ENCODE data around the gene PER3.
A peak's percentile ranks its signal among the peaks of the same experiment; 100 is the strongest.

The PER3 gene

GRCh38 chr1:7871136-7871535 is 87.0 kb downstream of the PER3 start:
- no peak for DNase-seq (ENCODE audit: low read depth in 3 of 3)

DNA sequence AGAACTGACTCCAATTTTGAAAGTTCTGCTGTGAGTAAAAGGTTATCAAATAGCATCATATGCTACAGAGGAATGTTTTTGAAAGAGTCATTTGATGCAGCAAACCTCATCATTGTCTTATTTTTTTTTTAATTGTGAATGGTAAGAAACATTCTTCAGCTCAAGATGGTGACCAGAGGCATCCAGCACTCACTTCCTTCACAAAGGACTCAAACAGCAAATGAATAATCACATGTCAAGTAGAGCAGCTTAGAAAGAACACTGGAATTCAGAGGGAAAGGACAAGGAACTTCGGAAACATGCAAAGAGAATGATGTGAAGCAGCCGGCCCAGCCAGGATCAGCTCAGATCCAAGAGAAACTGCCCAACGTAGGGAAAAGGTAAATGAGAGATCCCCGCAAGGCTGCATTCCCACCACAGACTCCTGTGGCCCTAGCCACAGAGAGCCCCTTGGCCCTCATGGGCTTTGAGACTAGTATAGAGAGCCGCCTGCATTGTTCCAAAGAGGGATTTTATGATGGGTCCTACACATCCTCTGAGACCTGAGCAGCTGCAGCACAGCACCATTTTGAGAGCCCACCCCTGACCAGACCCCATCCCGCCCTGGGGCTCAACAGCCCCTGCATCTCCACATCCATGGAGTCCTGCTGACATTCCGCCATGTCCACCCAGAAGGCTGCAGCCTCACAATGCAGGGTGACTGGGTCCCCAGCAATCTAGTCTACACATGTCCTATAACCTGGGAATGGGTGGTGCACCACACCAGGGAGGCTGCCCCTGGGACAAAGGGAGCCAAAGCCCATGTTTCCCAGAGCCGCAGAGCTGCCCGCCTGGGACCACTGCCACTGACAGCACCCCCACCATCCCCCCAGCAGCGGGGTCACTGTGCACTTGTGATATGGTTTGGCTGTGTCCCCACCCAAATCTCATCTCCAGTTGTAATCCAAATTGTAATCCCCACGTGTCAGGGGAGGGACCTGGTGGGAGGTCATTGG is 90.0 kb downstream of the PER3 start:
- DNase-seq (ENCODE audit: low read depth in 3 of 3): no peak

DNA sequence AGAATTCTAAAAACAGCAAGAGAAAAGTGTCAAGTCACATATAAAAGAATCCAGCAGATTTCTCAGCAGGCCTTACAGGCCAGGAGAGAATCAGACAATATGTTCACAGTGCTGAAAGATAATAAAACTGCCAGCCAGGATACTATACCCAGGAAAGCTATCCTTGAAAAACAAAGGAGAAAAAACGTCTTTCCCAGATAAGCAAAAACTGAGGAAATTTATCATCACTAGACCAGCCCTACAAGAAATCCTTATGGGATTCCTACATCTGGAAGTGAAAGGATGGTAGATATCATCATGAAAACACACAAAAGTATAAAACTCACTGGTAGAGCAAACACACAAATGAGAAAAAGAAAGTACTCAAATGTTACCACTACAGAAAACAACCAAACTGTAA is 93.9 kb downstream of the PER3 start:
- no peak for DNase-seq (ENCODE audit: low read depth in 3 of 3)

GRCh38 chr1:7879228-7879627 is 95.1 kb downstream of the PER3 start:
- DNase-seq (ENCODE audit: low read depth in 3 of 3): no peak

DNA sequence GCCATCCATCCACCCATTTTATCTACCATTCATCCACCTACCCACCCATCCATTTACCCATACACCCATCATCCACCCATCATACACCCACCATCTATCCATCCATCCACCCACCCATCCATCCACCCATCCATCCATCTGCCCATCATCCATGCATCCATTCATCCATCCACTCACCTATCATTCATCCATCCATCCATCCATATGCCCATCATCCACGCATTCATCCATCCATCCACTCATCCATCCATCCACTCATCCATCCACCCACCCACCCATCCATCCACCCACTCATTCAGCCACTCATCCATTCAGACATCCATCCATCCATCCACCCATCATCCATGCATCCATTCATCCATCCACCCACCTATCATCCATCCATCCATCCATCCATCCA is 100.7 kb downstream of the PER3 start:
- DNase-seq (ENCODE audit: low read depth in 3 of 3): no peak

DNA sequence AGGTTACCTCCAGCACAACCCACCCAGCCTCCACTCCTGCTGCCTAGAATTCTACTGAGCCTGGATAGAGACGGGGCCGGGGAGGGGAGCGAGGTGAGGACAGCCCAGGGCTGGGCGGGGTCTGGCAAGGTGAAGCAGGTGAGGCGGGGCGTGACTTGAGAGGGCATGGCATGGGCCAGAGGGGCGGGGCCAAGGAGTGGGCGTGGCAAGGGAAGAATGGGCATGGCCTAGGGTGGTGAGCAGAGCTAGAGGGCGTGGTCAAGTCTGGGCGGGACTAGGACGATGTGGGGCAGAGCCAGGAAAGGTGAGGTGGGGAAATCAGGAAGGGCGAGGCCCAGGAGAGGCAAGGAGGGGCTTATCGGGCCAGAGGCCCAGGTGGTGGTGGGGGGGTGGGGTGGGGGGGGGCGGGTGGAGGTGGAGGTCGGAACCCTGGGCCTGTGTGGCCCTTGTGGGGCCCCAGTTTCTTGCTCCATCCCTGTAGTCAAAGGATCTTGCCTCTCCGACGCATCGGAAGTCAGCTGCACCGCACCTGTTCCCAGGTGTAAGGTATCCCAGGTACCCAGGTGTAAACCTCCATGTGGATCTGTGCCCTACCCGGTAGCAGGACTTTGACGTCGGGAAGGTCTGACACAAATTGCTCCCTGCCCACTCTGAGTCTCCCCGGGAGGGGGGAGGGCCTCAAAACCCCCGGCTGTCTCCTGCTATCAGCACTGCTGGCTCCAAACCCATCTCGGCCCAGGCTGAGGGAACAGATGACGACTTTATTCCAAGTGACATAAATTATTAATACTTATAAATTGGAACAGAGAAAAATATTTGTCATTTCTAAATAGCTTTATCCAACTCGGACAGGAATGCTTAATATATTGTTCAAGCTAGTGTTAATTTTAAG is 101.7 kb downstream of the PER3 start:
- peak; percentile 3 to 37 (median 31) for DNase-seq (ENCODE audit: low read depth in 3 of 3)

DNA sequence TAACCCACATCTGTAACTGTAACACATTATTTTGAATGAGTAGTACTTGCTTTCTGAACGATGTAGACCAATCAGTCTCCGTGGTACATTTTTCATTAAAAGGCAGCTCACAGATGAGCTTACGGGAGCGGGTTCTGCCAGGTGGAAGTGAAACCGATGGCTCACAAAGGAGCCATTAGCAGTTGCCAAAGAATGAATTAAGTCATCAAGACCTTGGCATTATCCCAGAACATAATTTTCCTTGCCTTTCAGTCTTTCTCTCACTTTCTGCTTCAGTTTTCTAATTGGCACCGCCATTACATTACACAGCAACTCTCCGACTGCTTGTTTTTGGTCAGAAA is 102.3 kb downstream of the PER3 start:
- no peak for DNase-seq (ENCODE audit: low read depth in 3 of 3)

GRCh38 chr1:7888248-7889081 is 104.4 kb downstream of the PER3 start:
- no peak for DNase-seq (ENCODE audit: low read depth in 3 of 3)

DNA sequence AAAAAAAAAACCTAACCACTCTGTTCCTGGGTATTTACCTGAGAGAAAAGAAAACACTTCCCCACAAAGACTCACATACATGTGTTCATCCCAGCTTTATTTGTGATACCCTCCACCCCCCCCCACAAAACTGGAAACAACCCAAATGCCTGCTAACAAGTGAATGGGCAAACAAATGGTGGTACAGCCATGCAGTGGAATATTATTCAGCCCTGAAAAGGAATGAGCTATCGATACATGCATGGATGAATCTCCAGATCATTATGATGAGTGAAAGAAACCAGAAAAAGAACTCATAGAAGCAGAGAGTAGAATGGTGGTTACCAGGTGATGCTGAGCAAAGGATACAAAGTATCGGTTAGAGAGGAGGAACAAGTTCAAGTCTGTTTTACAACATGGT is 106.8 kb downstream of the PER3 start:
- DNase-seq (ENCODE audit: low read depth in 3 of 3): no peak

DNA sequence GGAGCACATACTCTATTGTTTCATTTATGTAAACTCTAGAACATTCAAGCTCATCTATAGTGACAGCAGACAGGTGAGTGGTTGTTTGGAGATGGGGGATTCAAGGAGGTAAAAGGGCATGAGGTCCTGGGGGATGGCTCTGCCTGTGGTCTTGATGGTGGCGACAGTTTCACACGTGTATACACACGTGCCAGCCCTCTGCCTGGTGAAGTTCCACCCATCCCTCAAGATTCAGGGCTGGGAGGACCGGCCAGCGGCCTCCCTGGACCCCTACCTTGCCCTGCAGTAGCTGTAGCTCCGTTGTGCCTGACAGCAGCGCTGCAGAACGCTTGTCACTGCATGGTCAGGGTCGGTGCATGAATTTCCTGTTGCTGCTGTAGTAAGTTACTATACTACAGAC is 107.7 kb downstream of the PER3 start:
- no peak for DNase-seq (ENCODE audit: low read depth in 3 of 3)

- no peak for DNase-seq (ENCODE audit: low read depth in 3 of 3)
These were observed 109.6 kb downstream of the PER3 start for GRCh38 chr1:7893529-7894180.
